GM10266 (cell line): Measurements from ENCODE around the gene SLC25A18.
A peak's percentile ranks its signal among the peaks of the same experiment; 100 is the strongest.

Experiments used
- DNase-seq: peaks from one replicate; pipeline ENCODE4 v3.0.0; 2012; ENCODE audit errors: extremely low spot score
- CTCF ChIP-seq: IDR thresholded peaks from 2 replicates; pipeline ENCODE4 v1.5.1; 2012; ENCODE audit warnings: mild to moderate bottlenecking, low read depth; ENCODE audit not compliant: control insufficient read depth, insufficient read depth; ENCODE audit errors: missing control alignments

The SLC25A18 gene

DNA sequence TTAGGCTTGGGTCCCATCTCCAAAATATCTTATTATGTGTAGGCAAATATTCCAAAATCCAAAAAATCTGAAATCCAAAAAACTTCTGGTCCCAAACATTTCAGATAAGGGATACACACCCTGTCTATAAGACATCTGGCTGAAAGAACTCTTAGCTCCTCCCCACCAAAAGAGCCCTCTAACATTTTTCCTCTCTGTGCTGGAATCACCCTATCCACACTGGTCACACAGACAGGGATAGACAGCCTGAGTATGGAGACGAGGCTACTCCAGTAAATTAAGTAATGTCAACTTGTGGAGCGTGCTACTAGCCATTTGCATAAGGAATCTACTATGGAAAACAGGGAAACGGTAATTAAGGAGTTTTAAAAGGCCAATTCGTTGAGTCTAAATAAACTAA is 40.4 kb downstream of the SLC25A18 start:
- DNase-seq = no peak
- no peak for TF ChIP-seq CTCF

GRCh38 chr22:17606496-17606895 is 43.2 kb downstream of the SLC25A18 start:
- no peak for DNase-seq
- TF ChIP-seq CTCF = no peak

DNA sequence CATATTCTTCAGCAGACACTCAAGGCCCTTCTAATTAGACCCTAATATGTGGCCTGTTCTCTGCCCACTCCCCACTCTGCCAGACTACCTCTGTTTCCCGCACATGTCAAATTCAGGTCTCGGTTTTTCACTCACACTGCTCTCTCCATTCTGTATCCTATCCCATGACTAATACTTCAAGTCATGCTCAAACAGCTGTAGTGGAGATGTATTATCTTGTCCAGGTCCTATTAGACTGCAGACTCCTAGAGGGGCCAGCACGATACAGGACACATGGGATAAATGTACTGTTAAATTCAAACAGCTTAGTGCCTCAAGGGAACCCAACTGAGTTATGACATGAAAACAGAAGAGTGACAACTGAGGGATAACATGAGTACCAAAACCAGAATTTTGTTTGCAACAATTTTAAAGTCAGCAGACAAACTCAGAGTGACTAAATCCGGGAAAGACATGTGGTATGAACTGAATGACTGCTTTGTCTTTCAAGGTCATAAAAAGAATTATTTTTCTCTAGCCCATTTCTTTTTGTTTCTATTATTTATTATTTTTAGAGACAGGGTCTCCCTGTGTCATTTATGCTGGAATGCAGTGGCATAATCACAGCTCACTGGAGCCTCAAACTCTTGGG is 44.7 kb downstream of the SLC25A18 start:
- no peak for TF ChIP-seq CTCF
- no peak for DNase-seq

DNA sequence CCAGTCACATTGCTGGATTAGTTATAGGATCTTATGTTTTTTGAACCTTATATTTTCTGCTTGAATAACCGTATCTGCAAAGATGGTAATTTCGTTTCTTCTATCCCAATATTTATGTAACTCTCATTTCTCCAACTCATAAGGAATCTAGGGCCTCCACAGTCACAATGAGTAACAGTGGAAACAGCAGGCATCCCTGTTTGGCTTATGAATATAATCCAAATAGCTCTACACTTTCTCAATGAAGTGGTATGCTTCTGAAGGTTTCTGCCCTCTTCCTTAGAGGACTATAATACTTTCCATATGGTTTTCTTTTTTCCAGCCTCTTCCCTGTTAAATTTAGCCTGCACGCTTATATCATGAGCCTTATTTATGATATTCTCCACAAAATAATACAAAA is 48.8 kb downstream of the SLC25A18 start:
- TF ChIP-seq CTCF = no peak
- no peak for DNase-seq

DNA sequence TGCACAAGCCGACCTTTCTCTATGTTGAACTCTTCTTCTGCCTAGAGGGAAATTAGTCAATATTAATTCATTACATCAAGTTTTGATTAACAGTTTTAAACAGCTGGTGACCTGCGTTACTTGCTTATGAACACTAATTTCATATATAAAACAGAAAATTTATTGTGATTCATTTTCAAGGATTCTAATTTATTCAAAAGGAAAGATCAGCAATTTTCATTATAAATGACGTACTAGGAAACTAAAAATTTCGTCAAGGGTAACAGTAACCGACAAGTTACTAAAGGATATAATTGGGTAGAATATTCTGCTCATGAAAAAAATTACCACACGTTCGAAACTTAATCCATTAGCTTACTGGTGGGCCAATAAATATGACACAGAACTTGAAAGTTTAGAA is 50.0 kb downstream of the SLC25A18 start:
- TF ChIP-seq CTCF = no peak
- no peak for DNase-seq

DNA sequence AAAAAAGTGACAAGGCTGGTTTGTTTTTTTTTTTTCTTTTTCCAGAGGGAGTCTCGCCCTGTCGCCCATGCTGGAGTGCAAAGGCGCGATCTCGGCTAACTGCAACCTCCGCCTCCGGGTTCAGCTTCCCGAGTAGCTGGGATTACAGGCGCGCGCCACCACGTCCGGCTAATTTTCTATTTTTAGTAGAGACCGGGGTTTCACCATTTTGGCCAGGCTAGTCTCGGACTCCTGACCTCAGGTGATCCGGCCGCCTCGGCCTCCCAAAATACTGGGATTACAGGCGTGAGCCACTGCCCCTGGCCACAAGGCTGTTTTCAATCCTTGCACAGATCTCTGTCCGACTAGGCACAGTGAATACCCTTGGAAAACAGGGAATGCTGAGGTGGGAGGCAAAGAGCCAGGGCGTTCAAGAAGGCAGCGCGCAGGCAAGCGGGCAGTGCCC is 64.7 kb downstream of the SLC25A18 start:
- DNase-seq = no peak
- no peak for TF ChIP-seq CTCF

GRCh38 chr22:17628406-17629172 is 65.3 kb downstream of the SLC25A18 start, which contains the start of gene ATP6V1E1:
TSS of gene ATP6V1E1 (minus strand) at chr22:17628749. CDS start at chr22:17628635, 114 bp downstream.
- peak; percentile 94 for DNase-seq
- TF ChIP-seq CTCF = no peak
